CD4-positive, alpha-beta memory T cell (primary cell): ENCODE results near the gene PXDN. TPM values are rescaled to one million over a fixed set of nuclear protein-coding genes. Genes with fewer than 3 reads are reported as not detected.

ENCODE experiments used
- CTCF ChIA-PET: fragments of 350-600 bp; sonication (Branson Sonifier 250); formaldehyde crosslinking; loops from one replicate; lab custom pipeline; 2021; ENCODE audit warnings: inconsistent platforms; ENCODE audit not compliant: partially characterized antibody; lab: Charles Lee
- POLR2A ChIA-PET: fragments of 350-600 bp; sonication (Branson Sonifier 250); formaldehyde crosslinking; loops from one replicate; lab custom pipeline; 2021; ENCODE audit not compliant: partially characterized antibody; lab: Charles Lee
- DNase-seq, 5 donors: peaks; one replicate each; pipeline versions ENCODE4 v3.0.0 to v3.0.0-alpha.2; 2020 to 2022; ENCODE audit warnings: mixed read lengths in 1 of 5
- H3K27ac ChIP-seq: one replicate; pipeline ENCODE4 v1.7.0; 2013; ENCODE audit warnings: low read depth, low read length
- H3K27me3 ChIP-seq: 2 replicates; pipeline ENCODE4 v1.7.0; 2013; ENCODE audit warnings: mild to moderate bottlenecking, low read length, moderate library complexity; ENCODE audit not compliant: insufficient read depth
- H3K36me3 ChIP-seq: 2 replicates; pipeline ENCODE4 v1.7.0; 2013; ENCODE audit warnings: mild to moderate bottlenecking, low read length, moderate library complexity; ENCODE audit not compliant: insufficient read depth
- H3K4me1 ChIP-seq: 2 replicates; pipeline ENCODE4 v1.7.0; 2013; ENCODE audit warnings: mild to moderate bottlenecking, low read length, moderate library complexity; ENCODE audit not compliant: insufficient read depth
- H3K4me3 ChIP-seq, 2 donors: one replicate each; pipeline ENCODE4 v1.7.0; 2013; ENCODE audit warnings: low read length in 2 of 2, mild to moderate bottlenecking in 1 of 2
- H3K9me3 ChIP-seq, 2 donors: one replicate each; pipeline ENCODE4 v1.7.0; 2013; ENCODE audit warnings: low read length in 2 of 2, control low read depth in 1 of 2; ENCODE audit not compliant: control insufficient read depth in 1 of 2
- H3K27ac Mint-ChIP-seq, 7 donors: one replicate each; pipeline ENCODE4 v1.8.0; 2020 to 2021; ENCODE audit warnings: mixed read lengths in 7 of 7, mild to moderate bottlenecking in 6 of 7, inconsistent platforms in 3 of 7, moderate library complexity in 3 of 7
- H3K27me3 Mint-ChIP-seq, 2 donors: one replicate each; pipeline ENCODE4 v1.8.0; 2020 to 2021; ENCODE audit warnings: mixed read lengths in 2 of 2
- H3K36me3 Mint-ChIP-seq, 2 donors: one replicate each; pipeline ENCODE4 v1.8.0; 2020 to 2021; ENCODE audit warnings: mixed read lengths in 2 of 2, inconsistent platforms in 1 of 2, mild to moderate bottlenecking in 1 of 2
- H3K4me1 Mint-ChIP-seq, 4 donors: one replicate each; pipeline ENCODE4 v1.8.0; 2020 to 2021; ENCODE audit warnings: mixed read lengths in 4 of 4, mild to moderate bottlenecking in 1 of 4
- H3K4me3 Mint-ChIP-seq, 8 donors: one replicate each; pipeline ENCODE4 v1.8.0; 2020 to 2021; ENCODE audit warnings: mixed read lengths in 8 of 8, mild to moderate bottlenecking in 7 of 8, moderate library complexity in 6 of 8, inconsistent platforms in 3 of 8
- H3K9me3 Mint-ChIP-seq, 8 donors: one replicate each; pipeline ENCODE4 v1.8.0; 2020 to 2021; ENCODE audit warnings: mixed read lengths in 8 of 8, mild to moderate bottlenecking in 5 of 8, inconsistent platforms in 3 of 8, moderate library complexity in 1 of 8
- intact Hi-C: fragments of 100-400 bp; cut with micrococcal nuclease; formaldehyde crosslinking; loops from one replicate; pipeline ENCODE4 v1.15.1; 2023
- polyA plus RNA-seq, 2 donors: library from polyadenylated mRNA; unstranded; fragments of 300-500 nt; fragmentation: Illumina TruSeq; gene quantifications; one replicate each; pipeline ENCODE4 v1.2.3, GENCODE V29; 2021
- total RNA-seq, 2 experiments: library from RNA; stranded (reverse); gene quantifications; one replicate each; pipeline ENCODE4 v1.2.3, GENCODE V29; 2021

The PXDN gene
- total and polyA plus RNA-seq, 4 experiments from 2014 or later: 0.79 TPM; not detected in 3

DNA sequence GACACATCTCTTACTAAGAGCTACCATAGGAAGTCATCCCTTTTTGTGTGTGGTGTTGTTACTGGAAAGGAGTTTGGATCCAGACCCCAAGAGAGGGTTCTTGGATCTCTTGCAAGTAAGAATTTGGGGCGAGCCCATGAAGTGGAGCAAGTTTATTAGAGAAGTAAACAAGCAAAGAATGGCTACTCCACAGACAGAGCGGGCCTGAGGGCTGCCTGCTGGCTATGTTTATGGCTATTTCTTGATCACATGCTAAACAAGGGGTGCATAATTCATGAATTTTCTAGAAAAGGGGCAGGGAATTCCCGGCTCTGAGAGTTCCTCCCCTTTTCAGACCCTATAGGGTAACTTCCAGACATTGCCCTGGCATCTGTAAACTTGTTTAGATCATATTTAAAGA lies 30.6 kb upstream of the PXDN start:
- ChIA-PET CTCF (no interaction called here), POLR2A (no interaction called here)
- intact Hi-C loops: no loop called here

GRCh38 chr2:1773883-1774282 lies 29.6 kb upstream of the PXDN start:
- Mint-ChIP-seq H3K27me3 (peaks cover 3% of the 10 kb centered on the region in 2 donors), H3K9me3 (no peaks in the 10 kb centered on the region), H3K36me3 (no peaks in the 10 kb centered on the region), H3K4me1 (peaks cover 0 to 5% (median 0%) of the 10 kb centered on the region in 4 donors), H3K27ac (no peak overlapping the region), H3K4me3 (no peak overlapping the region)
- Histone ChIP-seq H3K27ac (no peak overlapping the region), H3K4me1 (no peaks in the 10 kb centered on the region), H3K9me3 (no peaks in the 10 kb centered on the region), H3K4me3 (no peak overlapping the region), H3K27me3 (no peaks in the 10 kb centered on the region), H3K36me3 (no peaks in the 10 kb centered on the region)
- CTCF ChIA-PET: no interaction called here
- DNase-seq: no peak
- intact Hi-C loops: no loop called here
- POLR2A ChIA-PET: no interaction called here

More for the DNA sequence above, 30.6 kb upstream of the PXDN start:
- Mint-ChIP-seq H3K27me3 (peaks cover 0 to 3% of the 10 kb centered on the region in 2 donors), H3K4me3 (no peak overlapping the region), H3K9me3 (no peaks in the 10 kb centered on the region), H3K36me3 (no peaks in the 10 kb centered on the region), H3K4me1 (peaks cover 0 to 6% (median 0%) of the 10 kb centered on the region in 4 donors), H3K27ac (no peak overlapping the region)
- H3K27ac ChIP-seq: no peak overlapping the region
- no peak overlapping the region for H3K4me3 ChIP-seq
- no peaks in the 10 kb centered on the region for H3K36me3 ChIP-seq
- H3K4me1 ChIP-seq: no peaks in the 10 kb centered on the region
- no peaks in the 10 kb centered on the region for H3K9me3 ChIP-seq
- no peak for DNase-seq
- no peaks in the 10 kb centered on the region for H3K27me3 ChIP-seq

DNA sequence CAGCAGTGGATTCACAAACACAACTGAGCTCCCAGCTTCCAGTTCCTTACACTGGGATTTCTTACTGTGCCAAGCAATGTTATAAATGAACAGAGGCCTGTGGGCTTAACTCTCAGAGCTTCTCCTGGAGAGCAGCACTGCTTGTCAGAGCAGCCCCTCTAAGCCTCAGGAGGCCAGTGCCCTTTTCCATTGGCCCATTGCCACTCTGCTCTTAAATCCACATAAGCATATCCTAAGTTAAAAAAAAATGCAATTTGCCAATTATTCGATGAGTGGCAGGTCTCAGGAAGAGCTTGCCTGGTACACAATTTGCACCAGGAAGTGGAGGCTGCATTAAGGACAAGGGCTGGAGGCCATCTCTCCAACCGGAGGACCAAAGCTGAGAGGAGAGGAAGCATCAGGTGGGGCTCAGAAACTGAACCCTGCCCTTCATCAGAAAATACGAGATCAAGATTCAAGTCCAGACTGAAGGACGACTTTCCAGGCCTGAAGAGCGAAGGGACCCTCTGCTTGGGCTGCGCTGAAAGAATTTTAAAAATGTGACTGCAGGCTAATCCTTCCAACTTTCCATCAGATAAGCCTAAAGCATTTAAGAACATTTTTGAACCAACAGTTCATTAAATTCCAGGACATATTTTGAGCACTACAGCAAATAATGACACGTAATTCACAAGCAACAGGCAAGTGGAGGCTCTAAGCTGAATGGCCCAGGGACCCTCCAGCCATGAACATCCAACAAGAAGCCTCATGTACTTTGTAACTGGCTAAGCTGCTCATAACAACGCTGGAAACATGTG lies 28.4 kb upstream of the PXDN start:
- no peaks in the 10 kb centered on the region for H3K36me3 Mint-ChIP-seq
- H3K4me3 ChIP-seq: no peak overlapping the region
- H3K27ac Mint-ChIP-seq: no peak overlapping the region
- H3K9me3 Mint-ChIP-seq: no peaks in the 10 kb centered on the region
- H3K4me1 ChIP-seq: no peaks in the 10 kb centered on the region
- no peaks in the 10 kb centered on the region for H3K27me3 ChIP-seq
- no peak for DNase-seq
- H3K4me1 Mint-ChIP-seq: peaks cover 0 to 3% (median 0%) of the 10 kb centered on the region in 4 donors
- no peaks in the 10 kb centered on the region for H3K9me3 ChIP-seq
- no peak overlapping the region for H3K27ac ChIP-seq
- intact Hi-C loops: no loop called here
- H3K4me3 Mint-ChIP-seq: peak overlapping the region in 1 of 8 donors; percentile 23
- peaks cover 3% of the 10 kb centered on the region in 2 donors for H3K27me3 Mint-ChIP-seq
- H3K36me3 ChIP-seq: no peaks in the 10 kb centered on the region
- ChIA-PET POLR2A (no interaction called here), CTCF (no interaction called here)

GRCh38 chr2:1771626-1772280 lies 27.4 kb upstream of the PXDN start:
- Mint-ChIP-seq H3K9me3 (no peaks in the 10 kb centered on the region), H3K4me1 (peaks cover 0 to 2% (median 0%) of the 10 kb centered on the region in 4 donors), H3K27ac (no peak overlapping the region), H3K36me3 (no peaks in the 10 kb centered on the region), H3K27me3 (peaks cover 3% of the 10 kb centered on the region in 2 donors), H3K4me3 (no peak overlapping the region)
- DNase-seq: no peak
- POLR2A ChIA-PET: no interaction called here
- H3K9me3 ChIP-seq: no peaks in the 10 kb centered on the region
- no peaks in the 10 kb centered on the region for H3K4me1 ChIP-seq
- no peak overlapping the region for H3K4me3 ChIP-seq
- CTCF ChIA-PET: no interaction called here
- H3K27me3 ChIP-seq: no peaks in the 10 kb centered on the region
- no peak overlapping the region for H3K27ac ChIP-seq
- intact Hi-C loops: no loop called here
- H3K36me3 ChIP-seq: no peaks in the 10 kb centered on the region

DNA sequence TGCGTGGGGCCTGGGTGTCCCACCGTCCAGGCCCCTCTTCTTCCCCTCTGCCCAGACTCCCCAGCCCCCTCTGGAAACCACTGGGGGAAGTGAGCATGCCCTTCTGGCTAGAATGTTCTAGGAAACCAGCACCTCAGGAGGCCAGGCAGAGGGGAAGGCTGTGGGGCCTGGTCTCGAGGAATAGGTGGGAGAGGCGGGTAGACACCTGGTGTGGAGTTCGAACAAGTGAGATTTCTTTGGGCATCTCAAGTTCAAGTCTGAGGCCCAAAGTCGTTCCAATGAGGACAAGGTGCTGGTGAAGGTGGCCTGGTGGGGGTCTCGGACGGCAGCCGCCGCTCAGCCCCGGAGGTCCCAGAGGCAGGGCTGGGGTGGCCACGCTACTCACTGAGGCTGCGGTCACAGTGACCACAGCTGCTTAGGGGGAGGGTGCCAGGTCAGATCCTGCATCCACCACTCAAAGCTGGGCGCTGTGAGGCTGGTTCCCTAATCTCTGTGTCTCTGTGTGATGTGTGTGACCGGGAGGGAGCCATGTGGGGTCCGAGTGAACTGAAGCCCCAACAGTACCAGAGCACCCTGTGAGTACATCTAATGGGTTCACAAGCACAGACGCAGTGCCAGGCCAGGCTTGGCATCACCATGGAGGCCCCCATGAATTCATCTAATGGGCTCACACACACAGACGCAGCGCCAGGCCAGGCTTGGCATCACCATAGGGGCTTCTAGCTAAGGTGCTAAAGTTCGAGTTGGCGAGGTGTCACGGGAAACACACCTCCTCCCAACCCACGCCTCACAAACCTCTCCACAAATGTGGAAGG lies 26.5 kb upstream of the PXDN start:
- H3K9me3 ChIP-seq: no peaks in the 10 kb centered on the region
- intact Hi-C loops: no loop called here
- H3K4me3 Mint-ChIP-seq: no peak overlapping the region
- ChIA-PET POLR2A (no interaction called here), CTCF (interaction anchor here (1.2 to 1.6 kb wide), 3 partner anchors 11 to 14 kb away, joined by 3 to 9 read pairs (median 4); no protein-coding TSS in a partner anchor)
- H3K36me3 ChIP-seq: no peaks in the 10 kb centered on the region
- peaks cover 0 to 2% (median 0%) of the 10 kb centered on the region in 4 donors for H3K4me1 Mint-ChIP-seq
- H3K27ac Mint-ChIP-seq: no peak overlapping the region
- no peak overlapping the region for H3K4me3 ChIP-seq
- H3K4me1 ChIP-seq: no peaks in the 10 kb centered on the region
- H3K9me3 Mint-ChIP-seq: peaks cover 0 to under 1% (median 0%) of the 10 kb centered on the region in 8 donors
- H3K27ac ChIP-seq: no peak overlapping the region
- peaks cover 3% of the 10 kb centered on the region in 2 donors for H3K27me3 Mint-ChIP-seq
- H3K36me3 Mint-ChIP-seq: no peaks in the 10 kb centered on the region
- no peak for DNase-seq
- H3K27me3 ChIP-seq: no peaks in the 10 kb centered on the region

GRCh38 chr2:1769703-1770422 lies 25.5 kb upstream of the PXDN start:
- peak in 2 of 5 donors; percentile 8 to 32 for DNase-seq
- H3K27ac ChIP-seq: no peak overlapping the region
- no peaks in the 10 kb centered on the region for H3K27me3 ChIP-seq
- POLR2A ChIA-PET: no interaction called here
- Mint-ChIP-seq H3K27ac (peak overlapping the region in 1 of 7 donors; percentile 18), H3K4me3 (no peak overlapping the region), H3K36me3 (no peaks in the 10 kb centered on the region), H3K9me3 (peaks cover 0 to 7% (median 0%) of the 10 kb centered on the region in 8 donors), H3K4me1 (peaks cover 0 to 2% (median 0%) of the 10 kb centered on the region in 4 donors), H3K27me3 (peaks cover 3% of the 10 kb centered on the region in 2 donors)
- H3K4me1 ChIP-seq: no peaks in the 10 kb centered on the region
- intact Hi-C loops: no loop called here
- CTCF ChIA-PET: interaction anchor here (0.9 to 1.6 kb wide), 6 partner anchors 8 to 36 kb away, joined by 3 to 9 read pairs (median 4); no protein-coding TSS in a partner anchor
- H3K36me3 ChIP-seq: no peaks in the 10 kb centered on the region
- H3K4me3 ChIP-seq: no peak overlapping the region
- H3K9me3 ChIP-seq: no peaks in the 10 kb centered on the region
